Germinal center (tissue), 1 donor: Measurements from ENCODE around the gene FTCDNL1.
A peak's percentile ranks its signal among the peaks of the same experiment; 100 is the strongest.

Source experiments
- DNase-seq: peaks from one replicate; pipeline ENCODE4 v3.0.0; 2012; ENCODE audit warnings: mixed read lengths, low spot score

FTCDNL1 gene

GRCh38 chr2:199850718-199851500, at the start of gene FTCDNL1:
TSS of gene FTCDNL1 (minus strand) at chr2:199851192. CDS start at chr2:199848962, 2,230 bp downstream.
- DNase-seq = peak; percentile 56

- no peak for DNase-seq
Measured at GRCh38 chr2:199896617-199897016, 45.6 kb upstream of the FTCDNL1 start.

- DNase-seq = no peak
Measured at GRCh38 chr2:199895406-199895805, 44.4 kb upstream of the FTCDNL1 start.

- DNase-seq = no peak
Measured at GRCh38 chr2:199883474-199884212, 32.7 kb upstream of the FTCDNL1 start.

GRCh38 chr2:199882667-199883066, 31.7 kb upstream of the FTCDNL1 start:
- no peak for DNase-seq

- DNase-seq = no peak
Measured at GRCh38 chr2:199875400-199875799, 24.4 kb upstream of the FTCDNL1 start.

GRCh38 chr2:199874209-199874608, 23.2 kb upstream of the FTCDNL1 start:
- DNase-seq = no peak

- DNase-seq = no peak
Measured at GRCh38 chr2:199870581-199870980, 19.6 kb upstream of the FTCDNL1 start.

- no peak for DNase-seq
Measured at GRCh38 chr2:199869653-199870052, 18.7 kb upstream of the FTCDNL1 start.

- no peak for DNase-seq
Measured at GRCh38 chr2:199869227-199869541, 18.2 kb upstream of the FTCDNL1 start.

GRCh38 chr2:199868431-199869226, 17.6 kb upstream of the FTCDNL1 start:
- DNase-seq = no peak

GRCh38 chr2:199865905-199866304, 14.9 kb upstream of the FTCDNL1 start:
- no peak for DNase-seq

- DNase-seq = no peak
Measured at GRCh38 chr2:199862788-199863187, 11.8 kb upstream of the FTCDNL1 start.

GRCh38 chr2:199861132-199861774, 10.3 kb upstream of the FTCDNL1 start:
- DNase-seq = no peak

- DNase-seq = no peak
Measured at GRCh38 chr2:199855812-199856211, 4.8 kb upstream of the FTCDNL1 start.

- no peak for DNase-seq
Measured at GRCh38 chr2:199851883-199852282, 891 bp upstream of the FTCDNL1 start.

- DNase-seq = peak; percentile 18
Measured at GRCh38 chr2:199851501-199851810, 464 bp upstream of the FTCDNL1 start.

- no peak for DNase-seq
Measured at GRCh38 chr2:199850218-199850717, 724 bp downstream of the FTCDNL1 start.

- no peak for DNase-seq
Measured at GRCh38 chr2:199848389-199849130, 2.4 kb downstream of the FTCDNL1 start.

- DNase-seq = no peak
Measured at GRCh38 chr2:199847181-199847864, 3.7 kb downstream of the FTCDNL1 start.
